Measurements from ENCODE around the gene TMEM235.
"Not testable (repeated sequence)": the region's sequence is repeated elsewhere in the genome, so short reads cannot be mapped to it uniquely, and the experiment has no call there.

Gene TMEM235

GRCh38 chr17:78251773-78252103 lies 20.3 kb downstream of the TMEM235 start:
- ATAC-seq (ENCODE audit: low read depth) (no peak), DNase-seq (ENCODE audit: low spot score) (no peak)
- Histone ChIP-seq H3K27ac (ENCODE audit: poor library complexity, severe bottlenecking) (peak overlapping the region; percentile 47), H3K4me1 (ENCODE audit: insufficient read depth, poor library complexity, severe bottlenecking) (peaks cover 6% of the 10 kb centered on the region), H3K4me3 (ENCODE audit: severe bottlenecking) (no peak overlapping the region), H3K27me3 (ENCODE audit: insufficient read depth, poor library complexity, severe bottlenecking) (no peaks in the 10 kb centered on the region), H3K36me3 (ENCODE audit: low read depth) (no peaks in the 10 kb centered on the region), H3K9me3 (ENCODE audit: severe bottlenecking) (no peaks in the 10 kb centered on the region)
- no peak for TF ChIP-seq CTCF (IDR thresholded peaks at IDR 0.05; ENCODE audit: poor library complexity, severe bottlenecking)

GRCh38 chr17:78252111-78252634 lies 20.7 kb downstream of the TMEM235 start:
- no peaks in the 10 kb centered on the region for H3K36me3 ChIP-seq (ENCODE audit: low read depth)
- no peak overlapping the region for H3K27ac ChIP-seq (ENCODE audit: poor library complexity, severe bottlenecking)
- DNase-seq (ENCODE audit: low spot score) (peak; percentile 52), ATAC-seq (ENCODE audit: low read depth) (no peak)
- no peak for TF ChIP-seq CTCF (IDR thresholded peaks at IDR 0.05; ENCODE audit: poor library complexity, severe bottlenecking)
- H3K9me3 ChIP-seq (ENCODE audit: severe bottlenecking): no peaks in the 10 kb centered on the region
- H3K27me3 ChIP-seq (ENCODE audit: insufficient read depth, poor library complexity, severe bottlenecking): no peaks in the 10 kb centered on the region
- peaks cover 6% of the 10 kb centered on the region for H3K4me1 ChIP-seq (ENCODE audit: insufficient read depth, poor library complexity, severe bottlenecking)
- H3K4me3 ChIP-seq (ENCODE audit: severe bottlenecking): no peak overlapping the region

GRCh38 chr17:78252701-78253635 lies 21.5 kb downstream of the TMEM235 start:
- Histone ChIP-seq H3K27me3 (ENCODE audit: insufficient read depth, poor library complexity, severe bottlenecking) (no peaks in the 10 kb centered on the region), H3K36me3 (ENCODE audit: low read depth) (no peaks in the 10 kb centered on the region), H3K27ac (ENCODE audit: poor library complexity, severe bottlenecking) (no peak overlapping the region), H3K9me3 (ENCODE audit: severe bottlenecking) (no peaks in the 10 kb centered on the region), H3K4me1 (ENCODE audit: insufficient read depth, poor library complexity, severe bottlenecking) (peaks cover 6% of the 10 kb centered on the region), H3K4me3 (ENCODE audit: severe bottlenecking) (no peak overlapping the region)
- TF ChIP-seq CTCF (IDR thresholded peaks at IDR 0.05; ENCODE audit: poor library complexity, severe bottlenecking): no peak
- DNase-seq (ENCODE audit: low spot score) (peak; percentile 61), ATAC-seq (ENCODE audit: low read depth) (no peak)

- H3K4me3 ChIP-seq (ENCODE audit: severe bottlenecking): peak overlapping the region; percentile 70
- H3K27ac ChIP-seq (ENCODE audit: poor library complexity, severe bottlenecking); H3K27me3 ChIP-seq (ENCODE audit: insufficient read depth, poor library complexity, severe bottlenecking); DNase-seq (ENCODE audit: low spot score); H3K4me1 ChIP-seq (ENCODE audit: insufficient read depth, poor library complexity, severe bottlenecking); H3K36me3 ChIP-seq (ENCODE audit: low read depth); H3K9me3 ChIP-seq (ENCODE audit: severe bottlenecking); ATAC-seq (ENCODE audit: low read depth): not testable (repeated sequence)
Observed at GRCh38 chr17:78253636-78253945, 22.2 kb downstream of the TMEM235 start.

- DNase-seq (ENCODE audit: low spot score) (peak; percentile 80), ATAC-seq (ENCODE audit: low read depth) (peak; percentile 56)
- Histone ChIP-seq H3K27ac (ENCODE audit: poor library complexity, severe bottlenecking) (no peak overlapping the region), H3K9me3 (ENCODE audit: severe bottlenecking) (no peaks in the 10 kb centered on the region), H3K4me3 (ENCODE audit: severe bottlenecking) (peak overlapping the region; percentile 70), H3K36me3 (ENCODE audit: low read depth) (no peaks in the 10 kb centered on the region), H3K27me3 (ENCODE audit: insufficient read depth, poor library complexity, severe bottlenecking) (no peaks in the 10 kb centered on the region), H3K4me1 (ENCODE audit: insufficient read depth, poor library complexity, severe bottlenecking) (peaks cover 6% of the 10 kb centered on the region)
- TF ChIP-seq CTCF (IDR thresholded peaks at IDR 0.05; ENCODE audit: poor library complexity, severe bottlenecking): no peak
Observed at GRCh38 chr17:78253946-78254672, 22.7 kb downstream of the TMEM235 start.

Measured in RWPE2 (cell line).